HG03342 (cell line): ENCODE data around the gene AAMP.
"Not testable (repeated sequence)": the region's sequence is repeated elsewhere in the genome, so short reads cannot be mapped to it uniquely, and the experiment has no call there.

Experiments
- ATAC-seq: cut with Tn5 transposase; IDR thresholded peaks from one replicate; pipeline ENCODE4 v1.9.1; 2021; ENCODE audit warnings: mild to moderate bottlenecking, moderate library complexity; ENCODE audit not compliant: unreplicated experiment

Gene AAMP

GRCh38 chr2:218269900-218270720 is at the start of gene AAMP, which contains the start of gene PNKD:
Gene AAMP, minus strand, starts transcription at chr2:218270137. Its CDS starts 51 bp downstream, at chr2:218270086.
Gene PNKD, plus strand, starts transcription at chr2:218270519. Its CDS starts 17 bp downstream, at chr2:218270536.
- peak; percentile 87 for ATAC-seq

- ATAC-seq, result no peak
These were observed 48.3 kb upstream of the AAMP start for GRCh38 chr2:218318241-218318640.

- no peak for ATAC-seq
These were observed 47.9 kb upstream of the AAMP start for GRCh38 chr2:218317835-218318234.

GRCh38 chr2:218317303-218317630 is 47.3 kb upstream of the AAMP start:
- ATAC-seq, result no peak

GRCh38 chr2:218315397-218315796 is 45.5 kb upstream of the AAMP start:
- ATAC-seq, result no peak

- not testable (repeated sequence) for ATAC-seq
These were observed 44.8 kb upstream of the AAMP start for GRCh38 chr2:218314764-218315163.

- no peak for ATAC-seq
These were observed 43.4 kb upstream of the AAMP start for GRCh38 chr2:218313356-218313755.

- ATAC-seq, result no peak
These were observed 42.4 kb upstream of the AAMP start for GRCh38 chr2:218312267-218312756.

- not testable (repeated sequence) for ATAC-seq
These were observed 41.8 kb upstream of the AAMP start for GRCh38 chr2:218311541-218312266.

GRCh38 chr2:218310853-218311540 is 41.1 kb upstream of the AAMP start:
- ATAC-seq, result no peak

GRCh38 chr2:218307415-218308090 is 37.6 kb upstream of the AAMP start:
- no peak for ATAC-seq

GRCh38 chr2:218306184-218306920 is 36.4 kb upstream of the AAMP start:
- ATAC-seq, result no peak

GRCh38 chr2:218305383-218305782 is 35.4 kb upstream of the AAMP start:
- no peak for ATAC-seq

- ATAC-seq, result peak; percentile 87
These were observed 31.4 kb upstream of the AAMP start for GRCh38 chr2:218301176-218301819.

GRCh38 chr2:218300141-218300540 is 30.2 kb upstream of the AAMP start:
- no peak for ATAC-seq

GRCh38 chr2:218298314-218298875 is 28.5 kb upstream of the AAMP start:
- ATAC-seq, result no peak

GRCh38 chr2:218296847-218297246 is 26.9 kb upstream of the AAMP start:
- ATAC-seq, result no peak

- no peak for ATAC-seq
These were observed 26.3 kb upstream of the AAMP start for GRCh38 chr2:218296200-218296599.

- no peak for ATAC-seq
These were observed 25.1 kb upstream of the AAMP start for GRCh38 chr2:218295029-218295428.
